Activated CD4-positive, alpha-beta T cell treated with anti-CD3 and anti-CD28 coated beads, Interleukin-2, amount 50 U/mL, for 4 hours (primary cell): ENCODE results near the gene SETDB1.

Source experiments
- DNase-seq, 2 experiments: peaks; one replicate each; pipeline ENCODE4 v3.0.0-alpha.2; 2020

Gene SETDB1

GRCh38 chr1:150976879-150977694 is 50.9 kb downstream of the SETDB1 start:
- DNase-seq: peak; percentile 54 to 61

- DNase-seq: peak; percentile 85 to 90
Measured at GRCh38 chr1:150979092-150980056, 53.2 kb downstream of the SETDB1 start.

- DNase-seq: no peak
Measured at GRCh38 chr1:150981177-150981804, 55.1 kb downstream of the SETDB1 start.

- no peak for DNase-seq
Measured at GRCh38 chr1:150981805-150982712, 55.9 kb downstream of the SETDB1 start, which contains the start of gene ANXA9. Gene ANXA9 (plus strand): TSS chr1:150982292. CDS start chr1:150983106, 814 bp downstream.

GRCh38 chr1:150985179-150985825 is 59.1 kb downstream of the SETDB1 start:
- no peak for DNase-seq

- DNase-seq: no peak
Measured at GRCh38 chr1:150987924-150988323, 61.8 kb downstream of the SETDB1 start.

- DNase-seq: no peak
Measured at GRCh38 chr1:150992626-150993025, 66.5 kb downstream of the SETDB1 start.

GRCh38 chr1:150994248-150994647 is 68.1 kb downstream of the SETDB1 start:
- no peak for DNase-seq

GRCh38 chr1:150995460-150995859 is 69.3 kb downstream of the SETDB1 start:
- DNase-seq: no peak

- peak in 1 of 2 experiments; percentile 21 for DNase-seq
Measured at GRCh38 chr1:150995896-150996295, 69.7 kb downstream of the SETDB1 start.

GRCh38 chr1:150997126-150997872 is 71.1 kb downstream of the SETDB1 start:
- DNase-seq: no peak

- DNase-seq: no peak
Measured at GRCh38 chr1:150997949-150998348, 71.8 kb downstream of the SETDB1 start.

- no peak for DNase-seq
Measured at GRCh38 chr1:150999051-150999674, 73.0 kb downstream of the SETDB1 start.

GRCh38 chr1:150999926-151000325 is 73.8 kb downstream of the SETDB1 start:
- DNase-seq: no peak

- no peak for DNase-seq
Measured at GRCh38 chr1:151000408-151000807, 74.2 kb downstream of the SETDB1 start.

GRCh38 chr1:151001602-151002001 is 75.4 kb downstream of the SETDB1 start:
- no peak for DNase-seq

GRCh38 chr1:151002051-151002450 is 75.9 kb downstream of the SETDB1 start:
- no peak for DNase-seq

- no peak for DNase-seq
Measured at GRCh38 chr1:151002611-151003010, 76.4 kb downstream of the SETDB1 start.

GRCh38 chr1:151003180-151003579 is 77.0 kb downstream of the SETDB1 start:
- no peak for DNase-seq

GRCh38 chr1:151005729-151006319 is 79.7 kb downstream of the SETDB1 start:
- DNase-seq: no peak
